SK-N-SH (cell line): ENCODE results near the gene PDGFA. TPM values are rescaled to one million over a fixed set of nuclear protein-coding genes. Genes with fewer than 3 reads are reported as not detected.

Source experiments
- CTCF ChIA-PET: fragments of 300-600, 350-600 bp; formaldehyde crosslinking; extraction: SDS; loops from one replicate; lab custom pipeline; 2021; lab: Yijun Ruan, JAX
- POLR2A ChIA-PET: fragments of 350-600 bp; sonication (Branson Sonifier 250); formaldehyde crosslinking; extraction: SDS; loops from one replicate; lab custom pipeline; 2020; ENCODE audit warnings: antibody characterized with exemption, inconsistent platforms; lab: Yijun Ruan, JAX
- DNase-seq: peaks from one replicate; pipeline ENCODE4 v3.0.0; 2012
- H2AFZ ChIP-seq: fragments of 200-600 bp; sonication (generic); 2 replicates; pipeline ENCODE4 v1.8.1; 2016; ENCODE audit warnings: antibody characterized with exemption, mild to moderate bottlenecking, low read depth
- H3F3A ChIP-seq: fragments of 200-600 bp; sonication (generic); replicated peaks from 2 replicates; pipeline ENCODE3; 2016; ENCODE audit warnings: antibody characterized with exemption, mild to moderate bottlenecking; ENCODE audit not compliant: insufficient read depth
- H3K27ac ChIP-seq, 2 experiments: fragments of 200-500 bp in 1 of 2; fragments of 200-600 bp in 1 of 2; sonication (Bioruptor generic) in 1 of 2; sonication (generic), shearing (Covaris generic) in 1 of 2; 2 replicates each; pipeline versions ENCODE4 v1.5.1 to v1.6.1; 2014 to 2016; ENCODE audit warnings: low read depth in 2 of 2, inconsistent platforms in 1 of 2, low read length in 1 of 2, mild to moderate bottlenecking in 1 of 2, mixed read lengths in 1 of 2
- H3K27me3 ChIP-seq: fragments of 200-600 bp; sonication (generic), shearing (Covaris generic); 2 replicates; pipeline ENCODE4 v1.6.1; 2016; ENCODE audit warnings: mixed run types; ENCODE audit not compliant: insufficient read depth
- H3K36me3 ChIP-seq, 2 experiments: fragments of 200-500 bp in 1 of 2; fragments of 200-600 bp in 1 of 2; sonication (Bioruptor generic) in 1 of 2; sonication (generic) in 1 of 2; replicated peaks in 1 of 2; 2 replicates each; pipeline versions ENCODE3 to v1.5.1; 2014 to 2016; ENCODE audit warnings: low read length in 1 of 2, mild to moderate bottlenecking in 1 of 2; ENCODE audit not compliant: insufficient read depth in 2 of 2, control insufficient read depth in 1 of 2
- H3K4me1 ChIP-seq, 2 experiments: fragments of 200-500 bp in 1 of 2; fragments of 200-600 bp in 1 of 2; sonication (Bioruptor generic) in 1 of 2; sonication (generic), shearing (Covaris generic) in 1 of 2; 2 replicates each; pipeline versions ENCODE4 v1.5.1 to v1.6.1; 2014 to 2016; ENCODE audit warnings: low read depth in 1 of 2, low read length in 1 of 2, mixed run types in 1 of 2; ENCODE audit not compliant: insufficient read depth in 2 of 2, control insufficient read depth in 1 of 2
- H3K4me2 ChIP-seq: fragments of 200-600 bp; sonication (generic), shearing (Covaris generic); 2 replicates; pipeline ENCODE4 v1.6.1; 2017; ENCODE audit warnings: mixed run types
- H3K4me3 ChIP-seq, 2 experiments: fragments of 200-500 bp in 1 of 2; fragments of 200-600 bp in 1 of 2; sonication (Bioruptor generic) in 1 of 2; sonication (generic), shearing (Covaris generic) in 1 of 2; 2 replicates each; pipeline versions ENCODE4 v1.5.1 to v1.8.1; 2014 to 2016; ENCODE audit warnings: low read depth in 2 of 2, inconsistent platforms in 1 of 2, low read length in 1 of 2, mild to moderate bottlenecking in 1 of 2, mixed read lengths in 1 of 2, moderate library complexity in 1 of 2
- H3K79me2 ChIP-seq: fragments of 200-600 bp; sonication (generic); 2 replicates; pipeline ENCODE4 v1.8.1; 2017; ENCODE audit warnings: mild to moderate bottlenecking; ENCODE audit not compliant: insufficient read depth
- H3K9ac ChIP-seq: fragments of 200-600 bp; sonication (generic); 2 replicates; pipeline ENCODE4 v1.6.1; 2017; ENCODE audit warnings: mixed run types
- H3K9me2 ChIP-seq: fragments of 200-600 bp; sonication (generic); 2 replicates; pipeline ENCODE4 v1.6.1; 2017; ENCODE audit warnings: mixed run types
- H3K9me3 ChIP-seq: fragments of 200-600 bp; sonication (generic); 2 replicates; pipeline ENCODE4 v1.6.1; 2017; ENCODE audit warnings: mixed run types, mild to moderate bottlenecking, moderate library complexity
- H4K20me1 ChIP-seq: fragments of 200-600 bp; sonication (generic); 2 replicates; pipeline ENCODE4 v1.6.1; 2017; ENCODE audit warnings: mild to moderate bottlenecking, mixed run types; ENCODE audit not compliant: insufficient read depth
- CHD2 ChIP-seq: fragments of 150-350 bp; IDR thresholded peaks from 2 replicates; pipeline ENCODE4 v1.6.1; 2018; ENCODE audit warnings: low read length; ENCODE audit not compliant: partially characterized antibody
- ELF1 ChIP-seq: IDR thresholded peaks from 2 replicates; pipeline ENCODE4 v1.4.0; 2012
- EP300 ChIP-seq, 2 experiments: IDR thresholded peaks; 2 replicates each; pipeline versions ENCODE4 v1.4.0 to v1.6.1; 2012; ENCODE audit warnings: borderline replicate concordance in 1 of 2, low read depth in 1 of 2, low read length in 1 of 2
- FOSL2 ChIP-seq: IDR thresholded peaks from 2 replicates; pipeline ENCODE4 v1.4.0; 2012; ENCODE audit warnings: low read depth, mild to moderate bottlenecking, moderate library complexity, borderline replicate concordance
- IRF3 ChIP-seq: fragments of 150-350 bp; IDR thresholded peaks from 2 replicates; pipeline ENCODE4 v1.6.1; 2016; ENCODE audit warnings: mild to moderate bottlenecking, low read depth, low read length
- NFIC ChIP-seq: IDR thresholded peaks from 2 replicates; pipeline ENCODE4 v1.4.0; 2012; ENCODE audit warnings: borderline replicate concordance
- NRF1 ChIP-seq: IDR thresholded peaks from 2 replicates; pipeline ENCODE4 v1.6.1; 2012; ENCODE audit warnings: low read depth, mild to moderate bottlenecking, low read length
- POLR2AphosphoS5 ChIP-seq: IDR thresholded peaks from 2 replicates; pipeline ENCODE4 v1.6.1; 2012; ENCODE audit warnings: low read depth, low read length
- SIN3A ChIP-seq: IDR thresholded peaks from 2 replicates; pipeline ENCODE4 v1.6.1; 2012; ENCODE audit warnings: low read depth, mild to moderate bottlenecking, low read length, moderate library complexity, borderline replicate concordance
- SMC3 ChIP-seq: IDR thresholded peaks from 2 replicates; pipeline ENCODE4 v1.6.1; 2012; ENCODE audit warnings: low read depth, low read length, improper control_type of control experiment
- TAF1 ChIP-seq: IDR thresholded peaks from 2 replicates; pipeline ENCODE4 v1.6.1; 2012; ENCODE audit warnings: low read depth, mild to moderate bottlenecking, low read length, moderate library complexity, borderline replicate concordance
- TCF12 ChIP-seq: IDR thresholded peaks from 2 replicates; pipeline ENCODE4 v1.4.0; 2012
- TEAD4 ChIP-seq: IDR thresholded peaks from 2 replicates; pipeline ENCODE4 v1.4.0; 2012; ENCODE audit warnings: mild to moderate bottlenecking, borderline replicate concordance; ENCODE audit not compliant: insufficient read depth
- USF1 ChIP-seq: IDR thresholded peaks from 2 replicates; pipeline ENCODE4 v1.4.0; 2012; ENCODE audit warnings: low read depth, borderline replicate concordance
- ZBTB33 ChIP-seq: IDR thresholded peaks from 2 replicates; pipeline ENCODE4 v1.4.0; 2012; ENCODE audit warnings: low read depth, borderline replicate concordance
- WGBS: methylation state at CpG from one replicate; pipeline ENCODE4 v1.1.6; 2017; ENCODE audit warnings: low lambda C conversion rate; 5-methylcytosine and 5-hydroxymethylcytosine counted together
- polyA plus RNA-seq, 3 experiments: library from polyadenylated mRNA; depleted of rRNA; stranded (reverse); fragments of >200 nt; gene quantifications; 2 replicates each; pipeline ENCODE4 v1.2.3, GENCODE V29; 2012
- TF ChIP-seq, protein P1 (sequence below): IDR thresholded peaks from 2 replicates; pipeline ENCODE4 v1.6.1; 2012; ENCODE audit warnings: mild to moderate bottlenecking, low read depth, low read length, moderate library complexity

Gene PDGFA
- polyA plus RNA-seq, 1 of the 3 experiments (the other 2 are of a cell fraction) = 18.9 TPM

DNA sequence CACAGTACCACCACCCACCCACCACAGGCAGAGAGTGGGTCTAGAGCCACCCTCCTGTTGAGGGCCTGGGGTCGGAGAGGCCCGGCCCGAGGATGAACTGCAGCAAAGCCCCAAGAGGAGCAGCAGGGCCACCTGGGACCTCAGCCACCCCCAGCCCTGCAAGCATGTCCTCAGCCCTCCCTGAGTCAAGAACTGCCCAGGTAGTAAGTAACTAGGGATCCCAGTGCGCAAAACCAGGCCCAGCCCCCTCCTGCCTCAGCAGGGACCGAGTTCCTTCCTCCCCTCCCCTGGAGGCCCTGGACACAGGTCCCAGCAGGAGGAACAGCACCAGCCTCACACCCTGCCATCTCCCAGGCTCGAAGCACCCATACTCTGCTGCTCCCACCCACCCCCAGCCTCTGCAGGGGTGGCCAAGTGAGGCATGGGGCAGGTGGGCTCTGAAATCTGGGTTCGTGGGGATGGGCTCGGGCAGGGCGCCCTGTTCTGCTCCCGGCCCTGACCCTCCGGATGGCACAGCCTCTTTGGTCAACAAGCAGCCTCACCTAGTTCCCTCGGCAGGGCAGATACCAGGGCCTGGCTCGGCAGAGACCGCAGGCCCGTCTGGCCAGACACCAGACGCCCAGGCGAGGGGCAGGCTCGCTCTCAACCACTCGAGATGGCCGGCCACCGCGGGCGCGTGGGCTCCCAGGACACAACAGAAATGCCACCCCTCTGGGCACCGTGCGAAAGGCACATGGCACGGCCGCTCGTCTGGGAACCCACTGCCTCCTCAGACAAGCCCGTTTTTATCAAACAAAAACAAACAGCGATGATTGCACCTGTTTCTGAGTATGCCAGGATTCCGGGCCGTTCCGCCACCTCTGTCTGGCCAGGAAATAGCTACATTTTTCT lies 15.2 kb downstream of the PDGFA start:
- H2AFZ ChIP-seq = no peak overlapping the region
- no peak overlapping the region for H3K4me3 ChIP-seq
- H3K36me3 ChIP-seq = peaks cover 23 to 52% of the 10 kb centered on the region in 2 experiments
- H4K20me1 ChIP-seq = peaks cover 83% of the 10 kb centered on the region
- whole genome bisulfite sequencing = 87% methylated on average over 25 of the region's 34 CpGs
- POLR2A ChIA-PET = no interaction called here
- peaks cover 16% of the 10 kb centered on the region for H3F3A ChIP-seq
- peaks cover 71% of the 10 kb centered on the region for H3K79me2 ChIP-seq
- H3K9me3 ChIP-seq = no peaks in the 10 kb centered on the region
- TF ChIP-seq USF1 = no peak
- no peak for TF ChIP-seq TEAD4
- TF ChIP-seq, protein P1, sequence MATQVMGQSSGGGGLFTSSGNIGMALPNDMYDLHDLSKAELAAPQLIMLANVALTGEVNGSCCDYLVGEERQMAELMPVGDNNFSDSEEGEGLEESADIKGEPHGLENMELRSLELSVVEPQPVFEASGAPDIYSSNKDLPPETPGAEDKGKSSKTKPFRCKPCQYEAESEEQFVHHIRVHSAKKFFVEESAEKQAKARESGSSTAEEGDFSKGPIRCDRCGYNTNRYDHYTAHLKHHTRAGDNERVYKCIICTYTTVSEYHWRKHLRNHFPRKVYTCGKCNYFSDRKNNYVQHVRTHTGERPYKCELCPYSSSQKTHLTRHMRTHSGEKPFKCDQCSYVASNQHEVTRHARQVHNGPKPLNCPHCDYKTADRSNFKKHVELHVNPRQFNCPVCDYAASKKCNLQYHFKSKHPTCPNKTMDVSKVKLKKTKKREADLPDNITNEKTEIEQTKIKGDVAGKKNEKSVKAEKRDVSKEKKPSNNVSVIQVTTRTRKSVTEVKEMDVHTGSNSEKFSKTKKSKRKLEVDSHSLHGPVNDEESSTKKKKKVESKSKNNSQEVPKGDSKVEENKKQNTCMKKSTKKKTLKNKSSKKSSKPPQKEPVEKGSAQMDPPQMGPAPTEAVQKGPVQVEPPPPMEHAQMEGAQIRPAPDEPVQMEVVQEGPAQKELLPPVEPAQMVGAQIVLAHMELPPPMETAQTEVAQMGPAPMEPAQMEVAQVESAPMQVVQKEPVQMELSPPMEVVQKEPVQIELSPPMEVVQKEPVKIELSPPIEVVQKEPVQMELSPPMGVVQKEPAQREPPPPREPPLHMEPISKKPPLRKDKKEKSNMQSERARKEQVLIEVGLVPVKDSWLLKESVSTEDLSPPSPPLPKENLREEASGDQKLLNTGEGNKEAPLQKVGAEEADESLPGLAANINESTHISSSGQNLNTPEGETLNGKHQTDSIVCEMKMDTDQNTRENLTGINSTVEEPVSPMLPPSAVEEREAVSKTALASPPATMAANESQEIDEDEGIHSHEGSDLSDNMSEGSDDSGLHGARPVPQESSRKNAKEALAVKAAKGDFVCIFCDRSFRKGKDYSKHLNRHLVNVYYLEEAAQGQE = no peak
- TF ChIP-seq SMC3 = no peak
- TF ChIP-seq SIN3A = no peak
- no peak for TF ChIP-seq TAF1
- no peak for TF ChIP-seq NRF1
- no peak for TF ChIP-seq POLR2AphosphoS5
- TF ChIP-seq CHD2 = no peak
- no peak for TF ChIP-seq IRF3
- no peak for TF ChIP-seq FOSL2
- TF ChIP-seq ELF1 = no peak
- no peak for TF ChIP-seq ZBTB33
- TF ChIP-seq NFIC = no peak
- TF ChIP-seq TCF12 = no peak
- TF ChIP-seq EP300 (IDR thresholded peaks at IDR 0.05; ENCODE audit: borderline replicate concordance in 1 of 2, low read depth in 1 of 2, low read length in 1 of 2) = no peak
- H3K4me2 ChIP-seq = no peak overlapping the region
- no peaks in the 10 kb centered on the region for H3K4me1 ChIP-seq
- no peak overlapping the region for H3K9ac ChIP-seq
- H3K27me3 ChIP-seq = no peaks in the 10 kb centered on the region
- H3K9me2 ChIP-seq = no peaks in the 10 kb centered on the region
- H3K27ac ChIP-seq = no peak overlapping the region
- CTCF ChIA-PET = no interaction called here
- DNase-seq = no peak
